Measurements from ENCODE around the gene ADAMTS12.

DNA sequence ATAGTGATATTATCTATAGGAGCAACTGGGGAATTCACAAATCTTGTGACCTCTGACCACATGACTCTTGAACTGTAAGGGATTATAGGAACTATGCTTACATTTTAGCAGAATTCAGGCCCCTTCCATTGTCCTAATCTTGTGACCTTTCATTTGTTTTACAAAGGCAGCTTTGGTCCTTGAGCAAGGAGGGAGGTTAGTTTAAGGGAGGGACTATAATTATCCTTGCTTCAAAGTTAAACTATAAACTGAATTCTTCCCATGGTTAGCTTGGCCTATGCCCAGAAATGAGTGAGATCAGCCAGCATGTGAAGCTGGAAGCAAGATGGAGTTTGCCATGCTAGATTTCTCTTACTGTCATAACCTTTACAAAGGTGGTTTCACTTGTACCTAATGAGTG lies 399.8 kb downstream of the ADAMTS12 start:
- TF ChIP-seq POLR2A (IDR thresholded peaks at IDR 0.05) = no peak
- TF ChIP-seq, protein P1, sequence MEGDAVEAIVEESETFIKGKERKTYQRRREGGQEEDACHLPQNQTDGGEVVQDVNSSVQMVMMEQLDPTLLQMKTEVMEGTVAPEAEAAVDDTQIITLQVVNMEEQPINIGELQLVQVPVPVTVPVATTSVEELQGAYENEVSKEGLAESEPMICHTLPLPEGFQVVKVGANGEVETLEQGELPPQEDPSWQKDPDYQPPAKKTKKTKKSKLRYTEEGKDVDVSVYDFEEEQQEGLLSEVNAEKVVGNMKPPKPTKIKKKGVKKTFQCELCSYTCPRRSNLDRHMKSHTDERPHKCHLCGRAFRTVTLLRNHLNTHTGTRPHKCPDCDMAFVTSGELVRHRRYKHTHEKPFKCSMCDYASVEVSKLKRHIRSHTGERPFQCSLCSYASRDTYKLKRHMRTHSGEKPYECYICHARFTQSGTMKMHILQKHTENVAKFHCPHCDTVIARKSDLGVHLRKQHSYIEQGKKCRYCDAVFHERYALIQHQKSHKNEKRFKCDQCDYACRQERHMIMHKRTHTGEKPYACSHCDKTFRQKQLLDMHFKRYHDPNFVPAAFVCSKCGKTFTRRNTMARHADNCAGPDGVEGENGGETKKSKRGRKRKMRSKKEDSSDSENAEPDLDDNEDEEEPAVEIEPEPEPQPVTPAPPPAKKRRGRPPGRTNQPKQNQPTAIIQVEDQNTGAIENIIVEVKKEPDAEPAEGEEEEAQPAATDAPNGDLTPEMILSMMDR (IDR thresholded peaks at IDR 0.05) = no peak
